Left renal cortex interstitium (tissue), 4 donors: Measurements from ENCODE around the gene CCS. TPM values are rescaled to one million over a fixed set of nuclear protein-coding genes. Genes with fewer than 3 reads are reported as not detected.
A peak's percentile ranks its signal among the peaks of the same experiment; 100 is the strongest.
"Not testable (repeated sequence)": the region's sequence is repeated elsewhere in the genome, so short reads cannot be mapped to it uniquely, and the experiment has no call there.

Source experiments
- DNase-seq, 4 donors: peaks; one replicate each; pipeline ENCODE4 v3.0.0-alpha.2; 2013; ENCODE audit warnings: low read depth in 4 of 4, low spot score in 2 of 4, missing footprints in 1 of 4
- polyA plus RNA-seq, 4 donors: library from polyadenylated mRNA; unstranded; fragments of 120-200 nt; gene quantifications; one replicate each; pipeline ENCODE4 v1.2.1, GENCODE V29; 2013; ENCODE audit not compliant: insufficient read length in 4 of 4

CCS gene
- polyA plus RNA-seq, 4 donors, result 39.1 to 78.2 (median 64.9) TPM

- not testable (repeated sequence) for DNase-seq
These were observed 3.7 kb upstream of the CCS start for GRCh38 chr11:66589315-66589714.

- DNase-seq, result no peak
These were observed 2.8 kb upstream of the CCS start for GRCh38 chr11:66589996-66590675.

GRCh38 chr11:66591175-66591574 lies 1.8 kb upstream of the CCS start:
- DNase-seq, result no peak

- DNase-seq, result no peak
These were observed 284 bp downstream of the CCS start for GRCh38 chr11:66593303-66593635.

- DNase-seq, result no peak
These were observed 665 bp downstream of the CCS start for GRCh38 chr11:66593650-66594049.

GRCh38 chr11:66595245-66595904 lies 2.4 kb downstream of the CCS start:
- DNase-seq, result no peak

GRCh38 chr11:66598993-66599392 lies 6.0 kb downstream of the CCS start:
- no peak for DNase-seq

- no peak for DNase-seq
These were observed 7.2 kb downstream of the CCS start for GRCh38 chr11:66600219-66600618.

- no peak for DNase-seq
These were observed 7.7 kb downstream of the CCS start for GRCh38 chr11:66600631-66601233.

- DNase-seq, result no peak
These were observed 10.1 kb downstream of the CCS start for GRCh38 chr11:66603072-66603471.

GRCh38 chr11:66604155-66604554 lies 11.2 kb downstream of the CCS start:
- no peak for DNase-seq

- DNase-seq, result not testable (repeated sequence)
These were observed 13.6 kb downstream of the CCS start for GRCh38 chr11:66606608-66607007.

- DNase-seq, result no peak
These were observed 14.3 kb downstream of the CCS start for GRCh38 chr11:66607126-66607834.

GRCh38 chr11:66609721-66610617 lies 17.0 kb downstream of the CCS start:
- no peak for DNase-seq

- DNase-seq, result no peak
These were observed 19.5 kb downstream of the CCS start for GRCh38 chr11:66612458-66612857.

- DNase-seq, result no peak
These were observed 21.1 kb downstream of the CCS start for GRCh38 chr11:66614073-66614472.

GRCh38 chr11:66616379-66617154 lies 23.6 kb downstream of the CCS start, which contains the start of gene RBM14:
TSS of gene RBM14 (plus strand) at chr11:66616630. CDS start at chr11:66616721, 91 bp downstream.
- peak; percentile 96 to 99 (median 98) for DNase-seq

GRCh38 chr11:66617155-66617834 lies 24.3 kb downstream of the CCS start:
- peak in 1 of 4 donors; percentile 34 for DNase-seq

GRCh38 chr11:66619080-66619554 lies 26.1 kb downstream of the CCS start:
- DNase-seq, result no peak
